CD8-positive, alpha-beta memory T cell (primary cell): ENCODE results near the gene FOXO4. TPM values are rescaled to one million over a fixed set of nuclear protein-coding genes. Genes with fewer than 3 reads are reported as not detected.

Experiments
- CTCF ChIA-PET: fragments of 350-600 bp; sonication (Branson Sonifier 250); formaldehyde crosslinking; loops from one replicate; lab custom pipeline; 2021; ENCODE audit warnings: antibody characterized with exemption; lab: Charles Lee
- POLR2A ChIA-PET: fragments of 350-600 bp; sonication (Branson Sonifier 250); formaldehyde crosslinking; loops from one replicate; lab custom pipeline; 2021; ENCODE audit warnings: antibody characterized with exemption; lab: Charles Lee
- DNase-seq, 5 donors: peaks; one replicate each; pipeline versions ENCODE4 v3.0.0 to v3.0.0-alpha.2; 2020 to 2022; ENCODE audit warnings: mixed read lengths in 1 of 5
- H3K27ac ChIP-seq: one replicate; pipeline ENCODE4 v1.7.0; 2013; ENCODE audit warnings: low read depth, mild to moderate bottlenecking, low read length, moderate library complexity
- H3K27me3 ChIP-seq: 2 replicates; pipeline ENCODE4 v1.7.0; 2013; ENCODE audit warnings: low read length, mild to moderate bottlenecking; ENCODE audit not compliant: insufficient read depth, poor library complexity, severe bottlenecking
- H3K36me3 ChIP-seq: 2 replicates; pipeline ENCODE4 v1.7.0; 2013; ENCODE audit warnings: mild to moderate bottlenecking, low read length, moderate library complexity; ENCODE audit not compliant: insufficient read depth
- H3K4me1 ChIP-seq: 2 replicates; pipeline ENCODE4 v1.7.0; 2013; ENCODE audit warnings: mild to moderate bottlenecking, low read length, moderate library complexity; ENCODE audit not compliant: insufficient read depth
- H3K4me3 ChIP-seq: 2 replicates; pipeline ENCODE4 v1.7.0; 2013; ENCODE audit warnings: mild to moderate bottlenecking, low read length
- H3K9me3 ChIP-seq: 2 replicates; pipeline ENCODE4 v1.7.0; 2013; ENCODE audit warnings: mild to moderate bottlenecking, low read length
- H3K27ac Mint-ChIP-seq, 8 donors: one replicate each; pipeline ENCODE4 v1.8.0; 2020 to 2021; ENCODE audit warnings: mixed read lengths in 8 of 8, mild to moderate bottlenecking in 6 of 8, inconsistent platforms in 3 of 8, moderate library complexity in 3 of 8
- H3K27me3 Mint-ChIP-seq, 2 donors: one replicate each; pipeline ENCODE4 v1.8.0; 2020 to 2021; ENCODE audit warnings: mixed read lengths in 2 of 2, mild to moderate bottlenecking in 1 of 2, moderate library complexity in 1 of 2
- H3K36me3 Mint-ChIP-seq, 3 donors: one replicate each; pipeline ENCODE4 v1.8.0; 2020 to 2021; ENCODE audit warnings: mixed read lengths in 3 of 3, inconsistent platforms in 1 of 3, mild to moderate bottlenecking in 1 of 3
- H3K4me1 Mint-ChIP-seq, 3 donors: one replicate each; pipeline ENCODE4 v1.8.0; 2020 to 2021; ENCODE audit warnings: mixed read lengths in 3 of 3, inconsistent platforms in 1 of 3, mild to moderate bottlenecking in 1 of 3
- H3K4me3 Mint-ChIP-seq, 7 donors: one replicate each; pipeline ENCODE4 v1.8.0; 2020 to 2021; ENCODE audit warnings: mixed read lengths in 7 of 7, mild to moderate bottlenecking in 6 of 7, moderate library complexity in 4 of 7, inconsistent platforms in 2 of 7
- H3K9me3 Mint-ChIP-seq, 5 donors: one replicate each; pipeline ENCODE4 v1.8.0; 2020 to 2022; ENCODE audit warnings: mixed read lengths in 5 of 5, mild to moderate bottlenecking in 3 of 5, moderate library complexity in 2 of 5, inconsistent platforms in 1 of 5
- polyA plus RNA-seq: library from polyadenylated mRNA; unstranded; fragments of 300-500 nt; fragmentation: Illumina TruSeq; gene quantifications from one replicate; pipeline ENCODE4 v1.2.3, GENCODE V29; 2021
- total RNA-seq, 2 experiments: library from RNA; stranded (reverse); gene quantifications; one replicate each; pipeline ENCODE4 v1.2.3, GENCODE V29; 2021

Gene FOXO4
- total and polyA plus RNA-seq, 3 experiments from 2014 or later: 2.8 to 13.8 (median 12.8) TPM

DNA sequence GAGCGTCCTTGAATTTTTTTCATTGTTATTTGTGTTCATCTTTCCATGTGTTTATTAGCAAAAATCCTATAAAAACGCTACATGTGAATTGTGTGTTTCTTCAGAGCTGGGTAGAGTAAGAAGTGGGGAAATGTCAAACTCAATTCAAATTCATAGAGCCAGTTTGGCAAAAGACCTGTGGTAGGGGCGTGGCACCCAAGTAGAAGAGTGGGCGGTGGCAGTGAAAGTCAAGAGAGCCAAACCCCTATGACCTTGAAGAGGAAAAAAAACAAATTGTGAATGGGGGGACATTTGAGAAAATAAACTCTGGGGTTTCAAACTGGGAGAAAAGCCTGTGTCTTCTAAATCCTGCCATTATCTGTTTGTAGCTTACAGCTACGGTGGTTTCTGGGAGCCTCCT, 4.4 kb upstream of the FOXO4 start:
- no peak for DNase-seq
- Mint-ChIP-seq H3K4me3 (no peak overlapping the region), H3K9me3 (no peaks in the 10 kb centered on the region), H3K4me1 (peaks cover 10 to 14% (median 10%) of the 10 kb centered on the region in 3 donors), H3K36me3 (peaks cover 0 to 3% (median 0%) of the 10 kb centered on the region in 3 donors), H3K27me3 (peaks cover 0 to 8% of the 10 kb centered on the region in 2 donors), H3K27ac (peak overlapping the region in 1 of 8 donors; percentile 80)
- POLR2A ChIA-PET: no interaction called here
- no peaks in the 10 kb centered on the region for H3K27me3 ChIP-seq
- H3K27ac ChIP-seq: no peak overlapping the region
- no peaks in the 10 kb centered on the region for H3K4me1 ChIP-seq
- CTCF ChIA-PET: no interaction called here
- H3K4me3 ChIP-seq: no peak overlapping the region
- no peaks in the 10 kb centered on the region for H3K9me3 ChIP-seq
- no peaks in the 10 kb centered on the region for H3K36me3 ChIP-seq

- DNase-seq: no peak
- Histone ChIP-seq H3K27me3 (no peaks in the 10 kb centered on the region), H3K4me1 (peaks cover 20% of the 10 kb centered on the region), H3K9me3 (no peaks in the 10 kb centered on the region), H3K36me3 (no peaks in the 10 kb centered on the region), H3K4me3 (peak overlapping the region; percentile 62), H3K27ac (peak overlapping the region; percentile 57)
- peaks cover 0 to 8% of the 10 kb centered on the region in 2 donors for H3K27me3 Mint-ChIP-seq
- no peaks in the 10 kb centered on the region for H3K9me3 Mint-ChIP-seq
- H3K27ac Mint-ChIP-seq: peak overlapping the region in 4 of 8 donors; percentile 57 to 94 (median 65)
- H3K36me3 Mint-ChIP-seq: peaks cover 0 to 4% (median 0%) of the 10 kb centered on the region in 3 donors
- peak overlapping the region; percentile 86 to 100 (median 96) for H3K4me3 Mint-ChIP-seq
- peaks cover 39 to 47% (median 40%) of the 10 kb centered on the region in 3 donors for H3K4me1 Mint-ChIP-seq
- ChIA-PET CTCF (interaction anchor here (0.8 kb wide), 1 partner anchor 32 kb away, joined by 3 read pairs; no protein-coding TSS in a partner anchor), POLR2A (interaction anchor here (2.4 kb wide), 1 partner anchor 23 kb away, joined by 13 read pairs; the partner anchor contains the start of gene MED12)
These were observed 618 bp upstream of the FOXO4 start for GRCh38 chrX:71095033-71095432.

DNA sequence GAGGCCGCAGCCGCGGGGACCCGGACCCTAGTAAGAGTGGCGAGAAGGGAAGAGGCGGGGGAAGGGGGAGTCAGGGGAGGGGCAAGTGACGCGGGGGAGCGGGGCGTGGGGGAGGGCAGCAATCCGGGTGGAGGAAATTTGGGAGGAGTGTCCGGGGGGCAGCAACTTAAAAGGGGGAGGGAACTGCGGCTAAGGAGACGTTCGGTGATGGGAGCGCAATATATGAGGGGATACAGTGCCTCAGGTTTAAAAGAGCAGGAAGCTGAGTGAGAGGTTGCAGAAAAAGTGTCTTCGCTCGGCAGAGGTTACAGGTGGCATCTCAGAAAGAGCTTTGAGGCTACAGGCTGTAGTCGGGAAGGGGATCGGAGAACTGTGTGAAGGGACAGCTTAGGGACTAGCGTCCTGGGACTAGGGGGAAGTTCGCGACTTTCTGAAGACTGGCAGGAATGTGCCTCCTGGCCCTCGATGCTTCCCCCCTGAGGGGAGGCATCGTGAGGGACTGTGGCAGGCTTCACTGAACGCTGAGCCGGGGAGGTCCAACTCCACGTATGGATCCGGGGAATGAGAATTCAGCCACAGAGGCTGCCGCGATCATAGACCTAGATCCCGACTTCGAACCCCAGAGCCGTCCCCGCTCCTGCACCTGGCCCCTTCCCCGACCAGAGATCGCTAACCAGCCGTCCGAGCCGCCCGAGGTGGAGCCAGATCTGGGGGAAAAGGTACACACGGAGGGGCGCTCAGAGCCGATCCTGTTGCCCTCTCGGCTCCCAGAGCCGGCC, 519 bp downstream of the FOXO4 start:
- Mint-ChIP-seq H3K36me3 (peaks cover 0 to 4% (median 0%) of the 10 kb centered on the region in 3 donors), H3K27me3 (peaks cover 0 to 9% of the 10 kb centered on the region in 2 donors), H3K9me3 (no peaks in the 10 kb centered on the region), H3K4me3 (peak overlapping the region; percentile 86 to 100 (median 96)), H3K4me1 (peaks cover 48 to 56% (median 49%) of the 10 kb centered on the region in 3 donors), H3K27ac (peak overlapping the region; percentile 57 to 99 (median 96))
- peak in 4 of 5 donors; percentile 43 to 72 (median 66) for DNase-seq
- peak overlapping the region; percentile 57 for H3K27ac ChIP-seq
- no peaks in the 10 kb centered on the region for H3K36me3 ChIP-seq
- no peaks in the 10 kb centered on the region for H3K9me3 ChIP-seq
- H3K4me1 ChIP-seq: peaks cover 22% of the 10 kb centered on the region
- CTCF ChIA-PET: interaction anchor here (0.6 to 1.4 kb wide), 3 partner anchors 33 to 41 kb away, joined by 3 to 6 read pairs (median 3); no protein-coding TSS in a partner anchor
- H3K4me3 ChIP-seq: peak overlapping the region; percentile 90
- POLR2A ChIA-PET: interaction anchor here (0.6 to 2.6 kb wide), 5 partner anchors 10 to 158 kb away, joined by 3 to 13 read pairs (median 6); partner anchors contain the start of genes IL2RG and MED12
- H3K27me3 ChIP-seq: no peaks in the 10 kb centered on the region

GRCh38 chrX:71096760-71097032, 1.0 kb downstream of the FOXO4 start:
- H3K27me3 ChIP-seq: no peaks in the 10 kb centered on the region
- no peak for DNase-seq
- Mint-ChIP-seq H3K36me3 (peaks cover 0 to 4% (median 0%) of the 10 kb centered on the region in 3 donors), H3K27ac (peak overlapping the region; percentile 21 to 99 (median 71)), H3K27me3 (peaks cover 0 to 9% of the 10 kb centered on the region in 2 donors), H3K4me3 (peak overlapping the region; percentile 86 to 100 (median 96)), H3K9me3 (no peaks in the 10 kb centered on the region), H3K4me1 (peaks cover 53 to 61% (median 54%) of the 10 kb centered on the region in 3 donors)
- no peaks in the 10 kb centered on the region for H3K36me3 ChIP-seq
- peak overlapping the region; percentile 57 for H3K27ac ChIP-seq
- peaks cover 27% of the 10 kb centered on the region for H3K4me1 ChIP-seq
- POLR2A ChIA-PET: interaction anchor here (0.5 to 2.6 kb wide), 4 partner anchors 9 to 277 kb away, joined by 3 to 13 read pairs (median 8); partner anchors contain the start of genes IL2RG and MED12
- CTCF ChIA-PET: interaction anchor here (1.0 to 1.4 kb wide), 2 partner anchors 33 to 41 kb away, joined by 3 to 6 read pairs; no protein-coding TSS in a partner anchor
- H3K9me3 ChIP-seq: no peaks in the 10 kb centered on the region
- H3K4me3 ChIP-seq: peak overlapping the region; percentile 90

DNA sequence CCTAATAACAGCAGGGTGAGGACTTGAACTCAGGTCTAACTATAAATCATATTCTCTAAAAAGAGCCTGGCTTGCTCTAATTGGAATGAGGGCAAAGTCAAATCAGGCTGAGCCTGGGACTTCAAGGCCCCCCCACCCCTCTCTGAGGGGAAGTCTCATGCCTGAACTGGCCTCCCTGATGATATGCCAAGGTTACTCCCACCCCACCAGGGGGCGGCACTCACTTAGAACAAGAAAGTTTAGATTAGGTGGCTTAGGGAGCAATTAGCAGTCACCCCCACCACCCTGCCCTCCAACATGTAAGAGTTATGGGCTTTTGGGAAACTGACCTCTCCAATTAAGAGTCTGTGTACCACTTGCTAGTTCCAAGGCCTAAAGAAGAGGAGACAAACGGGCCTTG, 2.7 kb downstream of the FOXO4 start:
- Mint-ChIP-seq H3K36me3 (peaks cover 0 to 4% (median 0%) of the 10 kb centered on the region in 3 donors), H3K27ac (peak overlapping the region; percentile 56 to 94 (median 84)), H3K4me1 (peaks cover 67 to 74% (median 70%) of the 10 kb centered on the region in 3 donors), H3K9me3 (no peaks in the 10 kb centered on the region), H3K4me3 (peak overlapping the region; percentile 39 to 78 (median 65)), H3K27me3 (peaks cover 0 to 9% of the 10 kb centered on the region in 2 donors)
- H3K9me3 ChIP-seq: no peaks in the 10 kb centered on the region
- POLR2A ChIA-PET: interaction anchor here (2.6 kb wide), 1 partner anchor 14 kb away, joined by 11 read pairs; the partner anchor contains the start of gene IL2RG
- CTCF ChIA-PET: interaction anchor here (1.3 to 1.5 kb wide), 2 partner anchors 20 to 82 kb away, joined by 5 to 6 read pairs; partner anchors contain the start of gene MED12
- H3K4me1 ChIP-seq: peaks cover 43% of the 10 kb centered on the region
- DNase-seq: peak; percentile 69 to 86 (median 78)
- no peak overlapping the region for H3K27ac ChIP-seq
- no peaks in the 10 kb centered on the region for H3K36me3 ChIP-seq
- no peaks in the 10 kb centered on the region for H3K27me3 ChIP-seq
- H3K4me3 ChIP-seq: no peak overlapping the region

DNA sequence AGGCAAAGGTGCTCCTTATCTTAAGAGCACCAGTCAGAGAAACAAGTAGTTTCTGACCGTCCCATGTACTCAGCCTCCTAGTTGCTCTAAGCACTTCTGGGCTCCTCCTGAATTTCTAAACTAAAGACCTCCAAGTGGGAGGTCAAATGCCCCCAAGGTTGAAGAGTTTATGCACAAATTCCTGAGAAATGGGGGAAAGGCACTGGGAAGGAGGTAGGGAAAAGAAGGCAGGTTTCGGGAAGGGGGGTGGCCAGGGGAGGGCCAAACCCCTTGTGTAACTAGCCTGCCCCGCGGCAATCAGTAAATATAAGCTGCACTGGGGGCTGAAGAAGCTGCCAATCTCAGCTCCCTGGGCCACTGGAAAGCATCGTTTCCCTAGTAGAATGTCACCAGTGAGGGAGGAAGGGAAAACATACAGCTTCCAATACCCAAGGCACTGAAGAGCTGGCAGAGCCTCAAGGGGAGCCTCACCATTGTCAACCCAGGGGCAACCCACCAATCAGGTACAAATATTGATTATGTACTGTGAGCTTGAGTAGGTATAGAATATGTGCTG, 3.4 kb downstream of the FOXO4 start:
- Mint-ChIP-seq H3K9me3 (no peaks in the 10 kb centered on the region), H3K4me1 (peaks cover 74 to 82% (median 78%) of the 10 kb centered on the region in 3 donors), H3K27ac (peak overlapping the region in 7 of 8 donors; percentile 4 to 90 (median 57)), H3K27me3 (peaks cover 0 to 11% of the 10 kb centered on the region in 2 donors), H3K36me3 (peaks cover 0 to 4% (median 0%) of the 10 kb centered on the region in 3 donors), H3K4me3 (peak overlapping the region in 2 of 7 donors; percentile 69 to 77)
- Histone ChIP-seq H3K36me3 (no peaks in the 10 kb centered on the region), H3K4me1 (peaks cover 51% of the 10 kb centered on the region), H3K4me3 (no peak overlapping the region), H3K27ac (no peak overlapping the region), H3K9me3 (no peaks in the 10 kb centered on the region), H3K27me3 (no peaks in the 10 kb centered on the region)
- no peak for DNase-seq
- POLR2A ChIA-PET: interaction anchor here (1.2 to 2.6 kb wide), 3 partner anchors 13 to 30 kb away, joined by 5 to 12 read pairs (median 9); partner anchors contain the start of genes IL2RG and MED12
- CTCF ChIA-PET: interaction anchor here (1.1 to 4.8 kb wide), 6 partner anchors 13 to 83 kb away, joined by 3 to 58 read pairs (median 8); partner anchors contain the start of genes IL2RG and MED12

DNA sequence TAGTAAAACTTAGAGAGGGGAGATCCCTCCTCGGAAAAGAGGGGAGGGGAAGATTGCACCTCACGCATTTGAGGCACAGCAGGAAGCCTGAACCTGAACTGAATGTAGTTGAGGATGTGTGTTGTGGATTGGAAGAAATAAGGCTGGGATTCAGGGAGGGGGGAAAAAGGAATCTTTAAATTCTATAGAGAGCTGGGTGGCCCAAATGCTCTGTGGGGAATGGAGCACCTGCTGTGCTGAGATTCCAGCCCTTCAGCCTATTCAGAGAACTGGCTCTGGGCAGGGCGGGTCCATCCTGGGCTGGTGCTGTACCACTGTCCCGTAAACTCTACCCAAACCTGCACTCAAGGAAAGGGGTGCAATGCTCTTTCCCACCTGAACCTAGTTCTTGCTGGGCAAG, 4.1 kb downstream of the FOXO4 start:
- Mint-ChIP-seq H3K27me3 (peaks cover 0 to 9% of the 10 kb centered on the region in 2 donors), H3K4me1 (peaks cover 81 to 88% (median 85%) of the 10 kb centered on the region in 3 donors), H3K9me3 (no peaks in the 10 kb centered on the region), H3K4me3 (peak overlapping the region in 1 of 7 donors; percentile 51), H3K36me3 (peaks cover 0 to 4% (median 0%) of the 10 kb centered on the region in 3 donors), H3K27ac (peak overlapping the region in 6 of 8 donors; percentile 24 to 96 (median 69))
- no peaks in the 10 kb centered on the region for H3K9me3 ChIP-seq
- H3K4me3 ChIP-seq: no peak overlapping the region
- no peak overlapping the region for H3K27ac ChIP-seq
- H3K36me3 ChIP-seq: no peaks in the 10 kb centered on the region
- no peak for DNase-seq
- H3K4me1 ChIP-seq: peaks cover 58% of the 10 kb centered on the region
- no peaks in the 10 kb centered on the region for H3K27me3 ChIP-seq
- ChIA-PET CTCF (interaction anchor here (1.1 to 4.8 kb wide), 6 partner anchors 12 to 83 kb away, joined by 3 to 58 read pairs (median 8); partner anchors contain the start of genes IL2RG and MED12), POLR2A (interaction anchor here (0.6 to 2.6 kb wide), 4 partner anchors 12 to 71 kb away, joined by 4 to 12 read pairs (median 7); partner anchors contain the start of genes IL2RG and MED12)
